B cell (primary cell): ENCODE measurements around the gene EIF1B.

Experiments
- EZH2 ChIP-seq: IDR thresholded peaks from 2 replicates; pipeline ENCODE4 v1.6.1; 2012; ENCODE audit warnings: borderline replicate concordance, low read depth, mild to moderate bottlenecking, moderate library complexity, low read length; ENCODE audit not compliant: insufficient read depth, poor library complexity, severe bottlenecking
- TF ChIP-seq, protein P1 (sequence below): fragments of 200-600 bp; IDR thresholded peaks from one replicate; pipeline ENCODE4 v1.8.0; 2022; ENCODE audit warnings: antibody characterized with exemption, mild to moderate bottlenecking

DNA sequence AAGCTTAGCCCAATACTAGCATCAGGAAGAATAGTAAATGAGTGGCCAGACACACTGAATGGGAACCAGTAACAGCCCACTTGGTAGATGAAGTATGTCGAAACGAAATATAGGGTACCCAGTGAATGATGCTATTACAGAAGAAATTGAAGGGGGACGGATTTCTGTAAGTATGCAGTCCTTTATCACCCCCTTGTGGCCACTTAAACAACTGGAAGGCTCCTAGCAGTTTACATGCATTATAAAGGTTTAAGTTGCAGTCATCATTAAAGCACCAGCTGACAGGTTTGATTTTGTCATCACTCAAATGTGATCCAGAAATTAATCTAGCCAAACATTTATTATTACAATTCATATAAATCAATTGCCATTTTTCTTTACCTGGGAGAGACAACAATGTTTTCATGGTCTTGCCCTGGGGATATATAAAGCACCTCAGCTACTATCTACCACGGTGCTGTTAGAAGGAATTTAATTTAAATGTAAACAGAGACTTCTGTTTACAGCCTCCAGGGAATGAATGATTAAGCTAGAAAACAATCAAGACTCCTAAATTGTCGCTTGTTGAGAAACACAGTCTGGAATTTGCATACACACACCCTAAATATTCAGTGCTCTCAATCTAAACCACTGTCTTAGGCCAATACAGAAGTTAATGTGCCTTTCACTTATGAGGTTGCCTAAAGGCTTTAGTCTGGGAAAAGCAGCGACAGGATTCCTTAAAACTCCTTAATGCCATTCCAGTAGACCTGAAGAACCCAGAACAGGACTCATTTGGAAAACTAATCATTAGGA lies 7.8 kb downstream of the EIF1B start:
- TF ChIP-seq, protein P1, sequence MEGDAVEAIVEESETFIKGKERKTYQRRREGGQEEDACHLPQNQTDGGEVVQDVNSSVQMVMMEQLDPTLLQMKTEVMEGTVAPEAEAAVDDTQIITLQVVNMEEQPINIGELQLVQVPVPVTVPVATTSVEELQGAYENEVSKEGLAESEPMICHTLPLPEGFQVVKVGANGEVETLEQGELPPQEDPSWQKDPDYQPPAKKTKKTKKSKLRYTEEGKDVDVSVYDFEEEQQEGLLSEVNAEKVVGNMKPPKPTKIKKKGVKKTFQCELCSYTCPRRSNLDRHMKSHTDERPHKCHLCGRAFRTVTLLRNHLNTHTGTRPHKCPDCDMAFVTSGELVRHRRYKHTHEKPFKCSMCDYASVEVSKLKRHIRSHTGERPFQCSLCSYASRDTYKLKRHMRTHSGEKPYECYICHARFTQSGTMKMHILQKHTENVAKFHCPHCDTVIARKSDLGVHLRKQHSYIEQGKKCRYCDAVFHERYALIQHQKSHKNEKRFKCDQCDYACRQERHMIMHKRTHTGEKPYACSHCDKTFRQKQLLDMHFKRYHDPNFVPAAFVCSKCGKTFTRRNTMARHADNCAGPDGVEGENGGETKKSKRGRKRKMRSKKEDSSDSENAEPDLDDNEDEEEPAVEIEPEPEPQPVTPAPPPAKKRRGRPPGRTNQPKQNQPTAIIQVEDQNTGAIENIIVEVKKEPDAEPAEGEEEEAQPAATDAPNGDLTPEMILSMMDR: peak; percentile 88
- TF ChIP-seq EZH2: no peak
